ENCODE measurements around the gene RGCC. TPM values are rescaled to one million over a fixed set of nuclear protein-coding genes. Genes with fewer than 3 reads are reported as not detected.
"Not testable (repeated sequence)": the region's sequence is repeated elsewhere in the genome, so short reads cannot be mapped to it uniquely, and the experiment has no call there.

RGCC gene
- total and polyA plus RNA-seq, 9 donors: 1.7 to 62.2 (median 5.2) TPM

DNA sequence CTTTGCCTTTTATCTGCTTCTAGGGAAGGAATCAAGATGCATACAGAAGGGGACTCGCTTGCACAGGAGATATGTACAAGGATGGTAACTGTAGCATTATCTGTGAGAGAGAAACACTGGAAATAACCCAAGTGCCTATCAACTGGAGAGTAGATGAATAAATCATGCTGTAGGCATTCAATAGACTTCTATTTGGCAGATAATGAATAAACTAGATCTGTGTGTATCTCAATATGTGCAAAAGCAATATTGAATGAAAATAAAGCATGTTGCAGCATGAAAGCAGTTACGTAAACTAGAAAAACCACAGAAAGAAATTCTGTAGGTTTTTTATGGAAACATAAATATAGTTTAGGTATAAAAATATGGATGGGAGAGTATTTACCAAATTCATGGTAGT, 38.6 kb upstream of the RGCC start:
- intact Hi-C loops (cut with DNase I): no loop called here
- Histone ChIP-seq H3K27ac (no peak overlapping the region), H3K4me3 (no peak overlapping the region), H3K36me3 (no peaks in the 10 kb centered on the region), H3K9me3 (no peaks in the 10 kb centered on the region), H3K27me3 (no peaks in the 10 kb centered on the region), H3K4me1 (ENCODE audit: insufficient read depth) (no peaks in the 10 kb centered on the region)
- no peak for TF ChIP-seq POLR2A (IDR thresholded peaks at IDR 0.05)
- TF ChIP-seq, protein P1, sequence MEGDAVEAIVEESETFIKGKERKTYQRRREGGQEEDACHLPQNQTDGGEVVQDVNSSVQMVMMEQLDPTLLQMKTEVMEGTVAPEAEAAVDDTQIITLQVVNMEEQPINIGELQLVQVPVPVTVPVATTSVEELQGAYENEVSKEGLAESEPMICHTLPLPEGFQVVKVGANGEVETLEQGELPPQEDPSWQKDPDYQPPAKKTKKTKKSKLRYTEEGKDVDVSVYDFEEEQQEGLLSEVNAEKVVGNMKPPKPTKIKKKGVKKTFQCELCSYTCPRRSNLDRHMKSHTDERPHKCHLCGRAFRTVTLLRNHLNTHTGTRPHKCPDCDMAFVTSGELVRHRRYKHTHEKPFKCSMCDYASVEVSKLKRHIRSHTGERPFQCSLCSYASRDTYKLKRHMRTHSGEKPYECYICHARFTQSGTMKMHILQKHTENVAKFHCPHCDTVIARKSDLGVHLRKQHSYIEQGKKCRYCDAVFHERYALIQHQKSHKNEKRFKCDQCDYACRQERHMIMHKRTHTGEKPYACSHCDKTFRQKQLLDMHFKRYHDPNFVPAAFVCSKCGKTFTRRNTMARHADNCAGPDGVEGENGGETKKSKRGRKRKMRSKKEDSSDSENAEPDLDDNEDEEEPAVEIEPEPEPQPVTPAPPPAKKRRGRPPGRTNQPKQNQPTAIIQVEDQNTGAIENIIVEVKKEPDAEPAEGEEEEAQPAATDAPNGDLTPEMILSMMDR (IDR thresholded peaks at IDR 0.05): no peak
- TF ChIP-seq EP300 (IDR thresholded peaks at IDR 0.05): no peak
- no peak for DNase-seq
- 87 to 94% (median 93%) methylated on average over 2 of the region's 2 CpGs for WGBS, 3 donors

GRCh38 chr13:41419206-41419605, 38.1 kb upstream of the RGCC start:
- intact Hi-C loops (cut with DNase I): no loop called here
- H3K27me3 ChIP-seq: no peaks in the 10 kb centered on the region
- H3K36me3 ChIP-seq: no peaks in the 10 kb centered on the region
- H3K4me1 ChIP-seq (ENCODE audit: insufficient read depth): no peaks in the 10 kb centered on the region
- no peaks in the 10 kb centered on the region for H3K9me3 ChIP-seq
- TF ChIP-seq, protein P1 (IDR thresholded peaks at IDR 0.05): no peak
- TF ChIP-seq POLR2A (IDR thresholded peaks at IDR 0.05): no peak
- no peak for TF ChIP-seq EP300 (IDR thresholded peaks at IDR 0.05)
- H3K4me3 ChIP-seq: no peak overlapping the region
- DNase-seq: no peak
- WGBS, 3 donors: 4 to 23% (median 13%) methylated on average over 1 of the region's 1 CpG
- H3K27ac ChIP-seq: no peak overlapping the region

DNA sequence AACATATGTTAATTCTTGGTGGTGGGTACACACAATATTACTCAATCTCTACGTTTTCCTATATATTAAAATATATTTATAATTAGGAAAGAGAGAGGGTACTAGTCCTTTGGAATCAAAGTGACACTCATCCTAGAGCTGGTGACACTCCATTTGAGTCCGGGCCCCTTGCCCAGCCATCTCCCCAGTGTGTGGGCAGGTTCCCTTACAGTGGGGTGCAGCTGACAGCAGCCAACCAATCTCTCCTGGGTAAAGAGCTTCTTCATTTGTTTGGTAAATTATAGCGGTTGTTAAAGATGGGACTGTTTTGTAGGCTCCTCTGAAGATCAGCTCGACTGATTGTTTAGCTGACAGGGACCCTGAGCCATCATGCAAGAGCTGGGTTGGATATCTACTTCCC, 37.2 kb upstream of the RGCC start:
- no peak overlapping the region for H3K4me3 ChIP-seq
- no peaks in the 10 kb centered on the region for H3K27me3 ChIP-seq
- H3K9me3 ChIP-seq: no peaks in the 10 kb centered on the region
- no peaks in the 10 kb centered on the region for H3K36me3 ChIP-seq
- no peak for DNase-seq
- H3K4me1 ChIP-seq (ENCODE audit: insufficient read depth): no peaks in the 10 kb centered on the region
- TF ChIP-seq EP300 (IDR thresholded peaks at IDR 0.05) (no peak), POLR2A (IDR thresholded peaks at IDR 0.05) (no peak)
- TF ChIP-seq, protein P1 (IDR thresholded peaks at IDR 0.05): no peak
- intact Hi-C loops (cut with DNase I): no loop called here
- whole genome bisulfite sequencing, 3 donors: 78 to 86% (median 78%) methylated on average over 4 of the region's 4 CpGs
- H3K27ac ChIP-seq: no peak overlapping the region

DNA sequence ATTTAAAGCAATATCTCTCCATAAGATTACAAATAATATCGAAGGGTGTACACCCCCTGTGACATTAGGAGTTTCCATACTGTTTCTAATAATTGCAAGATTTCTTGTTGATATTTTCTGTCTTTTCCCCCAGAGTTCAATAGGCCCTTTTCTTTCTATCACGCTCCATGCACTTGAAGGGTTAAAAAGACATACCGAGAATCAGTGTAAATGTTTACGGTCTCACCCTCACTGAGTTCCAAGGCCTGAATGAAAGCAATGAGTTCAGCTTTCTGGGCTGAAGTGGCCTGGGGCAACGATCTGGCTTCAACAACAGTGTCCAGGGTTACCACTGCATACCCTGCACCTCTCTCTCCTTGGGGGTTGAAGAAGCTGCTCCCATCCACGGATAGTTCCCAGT, 36.0 kb upstream of the RGCC start:
- H3K36me3 ChIP-seq; H3K4me3 ChIP-seq; H3K27ac ChIP-seq; H3K4me1 ChIP-seq (ENCODE audit: insufficient read depth); intact Hi-C loops (cut with DNase I); DNase-seq; H3K27me3 ChIP-seq; H3K9me3 ChIP-seq: not testable (repeated sequence)
- 54 to 69% (median 62%) methylated on average over 6 of the region's 6 CpGs for WGBS, 3 donors

- H3K36me3 ChIP-seq; intact Hi-C loops (cut with DNase I); H3K4me1 ChIP-seq (ENCODE audit: insufficient read depth); H3K9me3 ChIP-seq; H3K27ac ChIP-seq; H3K27me3 ChIP-seq; DNase-seq; H3K4me3 ChIP-seq: not testable (repeated sequence)
- WGBS, 3 donors: 73 to 79% (median 77%) methylated on average over 7 of the region's 7 CpGs
Observed at GRCh38 chr13:41421983-41422382, 35.4 kb upstream of the RGCC start.

DNA sequence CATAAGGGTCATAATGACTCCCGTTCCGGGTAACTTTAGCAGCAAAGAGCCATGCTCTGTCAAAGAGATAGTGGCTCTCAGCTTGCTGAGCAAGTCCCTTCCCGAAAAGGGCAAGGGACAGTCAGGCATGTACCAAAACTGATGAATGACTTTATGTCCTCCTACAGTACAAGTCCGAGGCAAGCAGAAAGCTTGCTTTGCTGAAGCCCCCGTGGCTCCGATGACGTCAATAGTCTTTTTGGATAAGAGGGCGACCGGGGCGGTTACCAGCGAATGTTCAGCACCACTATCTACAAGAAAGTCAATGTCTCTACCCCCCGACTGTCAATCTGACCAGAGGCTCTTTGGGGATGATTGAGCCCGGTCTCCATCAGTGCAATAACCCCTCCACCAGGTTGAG, 34.1 kb upstream of the RGCC start:
- H3K27me3 ChIP-seq; intact Hi-C loops (cut with DNase I): not testable (repeated sequence)
- WGBS, 3 donors: 81 to 85% (median 83%) methylated on average over 13 of the region's 13 CpGs

GRCh38 chr13:41424675-41425074, 32.7 kb upstream of the RGCC start:
- H3K4me1 ChIP-seq (ENCODE audit: insufficient read depth); DNase-seq; H3K36me3 ChIP-seq; H3K27ac ChIP-seq; H3K27me3 ChIP-seq; intact Hi-C loops (cut with DNase I); H3K4me3 ChIP-seq; H3K9me3 ChIP-seq: not testable (repeated sequence)
- 95 to 97% (median 96%) methylated on average over 6 of the region's 6 CpGs for WGBS, 3 donors

More for the DNA sequence above, 34.1 kb upstream of the RGCC start:
- not testable (repeated sequence) for H3K36me3 ChIP-seq; DNase-seq; H3K4me1 ChIP-seq (ENCODE audit: insufficient read depth); H3K4me3 ChIP-seq; H3K9me3 ChIP-seq; H3K27ac ChIP-seq
